NCI-H345 treated with DMSO at 0.1 percent for 48 hours (cell line): Measurements from ENCODE around the gene ATPAF1.

ENCODE experiments used
- DNase-seq: peaks from one replicate; lab custom pipeline; 2025; ENCODE audit not compliant: unreplicated experiment; lab: John Stamatoyannopoulos, UW

The ATPAF1 gene

DNA sequence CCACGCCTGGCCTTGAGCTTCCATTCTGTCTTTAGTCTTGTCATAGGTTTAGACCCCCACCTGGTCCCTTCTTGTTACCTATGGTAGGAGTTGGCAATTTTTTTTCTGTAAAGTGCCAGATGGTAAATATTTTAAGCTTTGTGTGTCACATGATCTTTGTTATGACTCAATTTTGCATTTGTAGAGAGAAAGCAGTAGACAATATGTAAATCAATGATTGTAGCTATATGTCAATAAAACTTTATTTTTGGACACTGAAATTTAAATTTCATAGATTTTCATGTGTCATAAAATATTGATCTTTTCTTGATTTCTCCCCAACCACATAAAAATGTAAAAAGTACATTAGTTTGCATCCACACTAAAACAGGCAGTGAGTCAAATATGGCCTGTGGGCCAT lies 72.1 kb downstream of the ATPAF1 start:
- no peak for DNase-seq

DNA sequence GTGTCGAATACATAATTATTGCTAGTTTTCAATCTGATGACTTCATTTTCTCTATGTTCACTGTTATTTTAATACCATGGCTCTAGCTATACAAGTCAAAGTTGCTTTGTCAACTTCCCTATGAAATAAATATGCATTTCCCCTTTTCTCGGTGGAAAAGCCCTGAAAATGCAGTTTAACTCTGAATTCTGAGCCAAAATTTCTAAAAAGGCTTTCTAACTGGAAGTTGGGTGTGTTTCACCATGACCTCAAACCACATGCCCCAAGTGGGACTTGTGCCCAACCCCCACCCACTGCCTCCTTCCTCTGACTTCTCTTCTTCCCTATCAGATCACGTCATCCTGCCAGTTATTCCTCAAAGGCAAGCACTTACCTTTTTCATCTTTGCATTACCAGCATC lies 73.0 kb downstream of the ATPAF1 start:
- no peak for DNase-seq

DNA sequence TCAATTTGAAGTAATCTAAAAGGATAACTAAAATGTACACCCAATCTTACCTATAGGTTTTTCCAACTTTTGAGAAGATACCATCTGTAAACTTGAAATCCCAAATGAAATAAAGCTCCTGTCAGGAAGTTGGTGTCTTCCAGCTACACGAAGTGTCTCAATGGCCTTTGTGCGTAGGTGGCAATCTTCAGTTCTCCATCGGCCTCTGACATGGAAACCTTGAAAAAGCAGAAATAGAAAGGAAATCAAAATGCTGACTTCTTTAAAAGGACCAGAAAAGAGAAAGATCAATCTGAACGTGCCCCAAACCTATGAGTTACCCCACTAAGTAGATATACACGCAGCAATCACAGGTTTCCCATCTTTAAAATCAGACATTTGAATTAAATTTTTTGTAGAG lies 74.1 kb downstream of the ATPAF1 start:
- no peak for DNase-seq

DNA sequence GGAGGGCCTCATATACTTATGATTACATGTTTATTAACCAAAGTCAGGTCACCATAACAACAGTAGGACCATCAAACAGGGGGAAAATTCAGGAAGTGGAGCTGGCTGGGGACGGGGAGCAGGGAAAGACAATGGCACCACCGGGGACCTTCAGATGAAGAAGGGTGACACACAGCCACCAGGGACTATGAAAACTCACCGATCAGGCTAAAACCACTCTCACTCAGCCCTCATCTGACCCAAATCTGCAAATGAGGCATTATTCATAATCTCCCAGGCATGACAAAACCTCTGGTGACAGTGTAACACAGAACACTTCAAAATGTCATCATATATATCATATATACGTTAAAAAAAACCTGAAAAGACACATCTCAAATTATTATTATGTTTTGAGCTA lies 75.3 kb downstream of the ATPAF1 start:
- DNase-seq, result no peak

DNA sequence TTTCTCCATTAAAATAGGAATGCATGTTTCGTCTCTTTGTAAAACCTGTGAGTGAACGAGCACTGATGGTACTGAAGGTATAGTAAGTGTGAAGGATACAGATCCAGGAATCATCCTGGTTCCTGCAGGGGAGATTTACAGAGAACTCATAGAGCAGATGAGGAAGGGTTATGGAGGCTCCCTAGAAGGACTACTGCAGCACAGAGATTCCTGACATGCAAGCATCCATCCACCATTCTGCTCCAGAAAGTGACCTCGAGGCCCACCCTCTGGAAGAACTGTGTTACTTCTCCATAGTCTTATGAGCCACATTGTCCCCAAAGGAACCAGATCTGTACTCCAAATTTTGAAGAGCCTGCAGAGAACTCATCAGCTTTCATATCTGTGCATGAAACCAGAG lies 78.6 kb downstream of the ATPAF1 start:
- DNase-seq, result no peak

DNA sequence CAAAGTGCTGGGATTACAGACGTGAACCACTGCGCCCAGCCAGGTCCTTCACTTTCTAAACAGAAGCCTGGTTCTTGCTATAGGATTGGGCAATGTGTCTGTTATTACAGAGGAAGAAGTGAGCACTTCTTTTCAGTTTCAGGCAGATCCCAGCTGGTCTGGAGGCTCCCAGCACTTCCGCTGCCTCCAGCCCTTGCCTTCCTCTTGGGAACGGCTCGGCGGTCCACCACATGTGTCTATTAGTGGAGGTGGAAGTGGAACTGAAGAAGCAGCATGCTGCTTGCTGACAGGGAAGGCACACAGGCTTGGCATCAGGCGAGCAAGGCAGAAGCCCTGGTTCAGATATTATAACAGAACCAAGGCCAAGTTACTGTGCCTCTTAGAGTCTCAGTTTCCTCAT lies 81.1 kb downstream of the ATPAF1 start:
- no peak for DNase-seq

DNA sequence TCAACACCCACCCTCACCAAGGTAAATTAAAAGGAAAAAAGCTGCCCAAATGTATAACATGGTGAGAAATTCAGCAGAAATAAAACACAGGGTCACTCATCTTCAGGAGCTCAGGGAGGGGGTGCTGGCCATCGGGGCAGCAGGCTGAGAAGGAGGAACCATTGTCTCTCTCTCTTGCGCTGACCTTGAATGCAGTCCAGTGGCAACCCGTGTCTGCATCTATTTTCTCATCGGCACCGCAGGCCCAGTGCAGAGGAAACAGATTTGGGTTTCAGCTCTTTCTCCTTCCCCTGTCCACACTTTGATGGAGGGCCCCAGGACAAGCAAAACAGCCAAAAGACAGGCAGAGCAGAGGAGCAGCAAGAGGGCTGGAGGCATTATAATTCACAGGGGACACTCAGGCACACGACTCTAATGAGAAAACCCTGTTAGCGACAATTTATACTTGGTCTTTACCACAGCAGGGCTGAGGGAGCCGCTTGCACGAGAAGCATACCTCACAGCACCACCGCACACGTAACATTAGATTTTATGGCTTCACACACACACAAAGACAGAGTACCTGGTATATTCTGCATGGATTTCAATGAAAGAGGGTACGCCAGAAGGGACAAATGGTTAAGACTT lies 82.7 kb downstream of the ATPAF1 start:
- no peak for DNase-seq

DNA sequence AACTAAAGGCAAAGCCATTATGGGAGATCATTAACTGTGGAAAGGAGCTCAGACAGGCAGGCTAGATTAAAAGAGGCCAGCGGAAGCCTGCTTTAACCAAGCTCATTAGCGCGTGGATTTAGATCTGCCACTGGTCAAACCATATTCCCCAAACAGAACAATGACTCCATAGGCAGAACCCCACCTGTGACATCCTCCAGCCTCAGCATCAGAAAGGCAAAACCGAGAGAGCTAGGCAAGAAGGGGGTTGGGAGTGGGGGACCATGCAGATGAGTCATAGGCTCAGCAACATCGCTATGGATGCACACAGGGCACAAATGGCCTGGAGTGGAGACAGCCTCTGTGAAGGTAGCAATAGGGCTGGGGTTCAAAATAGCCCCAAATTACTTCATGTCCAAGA lies 84.7 kb downstream of the ATPAF1 start:
- DNase-seq, result no peak

DNA sequence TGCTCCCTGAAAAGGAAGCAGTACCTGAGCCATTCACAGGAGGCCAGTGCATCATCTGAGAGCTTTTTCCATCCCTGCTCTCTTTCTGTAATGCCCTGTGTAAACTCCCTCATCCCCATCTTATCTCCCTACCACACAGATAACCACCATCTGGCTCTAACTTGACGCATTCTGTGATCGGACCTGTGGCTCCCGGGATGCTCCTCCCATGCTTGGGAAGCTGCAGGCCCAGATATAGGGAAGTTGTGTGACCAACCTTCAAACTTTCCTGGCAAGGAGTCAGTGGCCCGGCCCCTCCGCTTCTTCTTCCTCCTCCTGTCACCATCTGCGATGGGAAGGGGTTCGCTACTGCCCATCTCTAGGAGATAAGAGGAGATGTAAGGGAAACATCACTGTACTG lies 85.2 kb downstream of the ATPAF1 start:
- no peak for DNase-seq
